Esophagus muscularis mucosa (tissue), 4 donors: ENCODE data around the gene CSTF1. TPM values are rescaled to one million over a fixed set of nuclear protein-coding genes. Genes with fewer than 3 reads are reported as not detected.

Experiments used
- DNase-seq: peaks from one replicate; pipeline ENCODE4 v3.0.0-alpha.2; 2017; ENCODE audit errors: extremely low spot score
- H3K27ac ChIP-seq, 4 donors: fragments of 200-600 bp; sonication (generic); replicated peaks in 1 of 4; 1 replicate in 3 of 4; 2 replicates in 1 of 4; pipeline ENCODE4 v1.5.1; 2016 to 2019; ENCODE audit warnings: mild to moderate bottlenecking in 1 of 4
- H3K27me3 ChIP-seq, 4 donors: fragments of 200-600 bp; sonication (generic); one replicate each; pipeline versions ENCODE4 v1.5.1 to v1.6.0; 2016 to 2019
- H3K36me3 ChIP-seq, 4 donors: fragments of 200-600 bp; sonication (generic); one replicate each; pipeline ENCODE4 v1.5.1; 2016 to 2019
- H3K4me1 ChIP-seq, 4 donors: fragments of 200-600 bp; sonication (generic); one replicate each; pipeline ENCODE4 v1.5.1; 2016 to 2019
- H3K4me3 ChIP-seq, 4 donors: fragments of 200-600 bp; sonication (generic); 1 replicate in 2 of 4; 2 replicates in 2 of 4; pipeline ENCODE4 v1.5.1; 2016 to 2019; ENCODE audit warnings: mild to moderate bottlenecking in 4 of 4, moderate library complexity in 1 of 4
- H3K9me3 ChIP-seq, 4 donors: fragments of 200-600 bp; sonication (generic); 1 replicate in 3 of 4; 2 replicates in 1 of 4; pipeline ENCODE4 v1.5.1; 2016 to 2019
- CTCF ChIP-seq, 3 experiments: fragments of 200-600 bp in 2 of 3; fragments of 450-650 bp in 1 of 3; sonication (generic) in 2 of 3; IDR thresholded peaks; one replicate each; pipeline ENCODE4 v1.5.1; 2017 to 2019; ENCODE audit warnings: antibody characterized with exemption in 3 of 3, mild to moderate bottlenecking in 2 of 3, moderate library complexity in 1 of 3
- EP300 ChIP-seq: sonication (generic); formaldehyde crosslinking; IDR thresholded peaks from one replicate; pipeline ENCODE4 v1.6.1; 2017; ENCODE audit warnings: antibody characterized with exemption
- POLR2A ChIP-seq: fragments of 450-650 bp; IDR thresholded peaks from one replicate; pipeline ENCODE4 v1.6.1; 2017; ENCODE audit warnings: antibody characterized with exemption, moderate library complexity, mild to moderate bottlenecking, low read depth
- POLR2AphosphoS5 ChIP-seq, 2 donors: sonication (generic); formaldehyde crosslinking; IDR thresholded peaks; one replicate each; pipeline ENCODE4 v1.6.1; 2017; ENCODE audit warnings: antibody characterized with exemption in 2 of 2
- WGBS: methylation state at CpG from one replicate; pipeline ENCODE4 v1.1.5; 2018; 5-methylcytosine and 5-hydroxymethylcytosine counted together
- intact Hi-C: fragments of 100-400 bp; cut with DNase I; formaldehyde crosslinking; loops from one replicate; pipeline ENCODE4 v1.15.1; 2023
- total RNA-seq, 4 donors: library from RNA; depleted of rRNA; stranded (reverse); fragments of >200 nt; gene quantifications; one replicate each; pipeline versions ENCODE4 v1.1.0 to v1.2.1, GENCODE V29; 2016

Gene CSTF1
- total RNA-seq, 4 donors from 2014 or later = 16.2 to 22.9 (median 20.7) TPM

- H3K9me3 ChIP-seq = no peaks in the 10 kb centered on the region
- H3K27ac ChIP-seq = no peak overlapping the region
- no peak for DNase-seq
- 82% methylated on average over 11 of the region's 11 CpGs for WGBS
- peaks cover 0 to 11% (median 7%) of the 10 kb centered on the region in 4 donors for H3K4me1 ChIP-seq
- TF ChIP-seq EP300 (no peak), CTCF (IDR thresholded peaks at IDR 0.05) (no peak), POLR2A (no peak), POLR2AphosphoS5 (IDR thresholded peaks at IDR 0.05) (no peak)
- H3K27me3 ChIP-seq = no peaks in the 10 kb centered on the region
- H3K36me3 ChIP-seq = no peaks in the 10 kb centered on the region
- intact Hi-C loops = no loop called here
- no peak overlapping the region for H3K4me3 ChIP-seq
Observed at GRCh38 chr20:56420940-56421688, 28.7 kb downstream of the CSTF1 start.

- Histone ChIP-seq H3K9me3 (no peaks in the 10 kb centered on the region), H3K27ac (peak overlapping the region in 1 of 4 donors; percentile 16), H3K4me3 (no peak overlapping the region), H3K4me1 (peaks cover 0 to 11% (median 7%) of the 10 kb centered on the region in 4 donors), H3K27me3 (no peaks in the 10 kb centered on the region), H3K36me3 (no peaks in the 10 kb centered on the region)
- WGBS = 69% methylated on average over 9 of the region's 9 CpGs
- TF ChIP-seq POLR2A = no peak
- no peak for TF ChIP-seq EP300
- TF ChIP-seq POLR2AphosphoS5 (IDR thresholded peaks at IDR 0.05) = no peak
- no peak for TF ChIP-seq CTCF (IDR thresholded peaks at IDR 0.05)
- intact Hi-C loops = no loop called here
- DNase-seq = no peak
Observed at GRCh38 chr20:56422076-56422823, 29.8 kb downstream of the CSTF1 start.

- TF ChIP-seq POLR2A (no peak), EP300 (no peak), CTCF (IDR thresholded peaks at IDR 0.05) (no peak), POLR2AphosphoS5 (IDR thresholded peaks at IDR 0.05) (no peak)
- Histone ChIP-seq H3K4me1 (peaks cover 0 to 11% (median 7%) of the 10 kb centered on the region in 4 donors), H3K9me3 (no peaks in the 10 kb centered on the region), H3K36me3 (no peaks in the 10 kb centered on the region), H3K4me3 (no peak overlapping the region), H3K27me3 (no peaks in the 10 kb centered on the region), H3K27ac (no peak overlapping the region)
- WGBS = 76% methylated on average over 4 of the region's 4 CpGs
- intact Hi-C loops = no loop called here
- no peak for DNase-seq
Observed at GRCh38 chr20:56422824-56423189, 30.4 kb downstream of the CSTF1 start.

GRCh38 chr20:56423211-56423610, 30.8 kb downstream of the CSTF1 start:
- no peak for TF ChIP-seq CTCF (IDR thresholded peaks at IDR 0.05)
- no peak for TF ChIP-seq POLR2AphosphoS5 (IDR thresholded peaks at IDR 0.05)
- no peak for TF ChIP-seq POLR2A
- no peak for TF ChIP-seq EP300
- Histone ChIP-seq H3K27me3 (no peaks in the 10 kb centered on the region), H3K27ac (no peak overlapping the region), H3K4me3 (no peak overlapping the region), H3K4me1 (peaks cover under 1 to 12% (median 5%) of the 10 kb centered on the region in 4 donors), H3K9me3 (no peaks in the 10 kb centered on the region), H3K36me3 (no peaks in the 10 kb centered on the region)
- 100% methylated on average over 1 of the region's 1 CpG for WGBS
- no peak for DNase-seq
- intact Hi-C loops = no loop called here
